OCI-LY3 (cell line): Measurements from ENCODE around the gene TUBG1.
"Not testable (repeated sequence)": the region's sequence is repeated elsewhere in the genome, so short reads cannot be mapped to it uniquely, and the experiment has no call there.

ENCODE experiments used
- H2AFZ ChIP-seq: fragments of 200-600, 300-600 bp; shearing (Covaris generic); 2 replicates; pipeline ENCODE4 v1.6.0; 2014; ENCODE audit warnings: antibody characterized with exemption, low read depth, low read length
- H3K27ac ChIP-seq: fragments of 200-600, 300-600 bp; sonication (generic); 2 replicates; pipeline ENCODE4 v1.5.1; 2014; ENCODE audit warnings: mild to moderate bottlenecking, low read length, moderate library complexity, mixed read lengths
- H3K27me3 ChIP-seq: fragments of 200-600, 300-600 bp; sonication (generic); 2 replicates; pipeline ENCODE4 v1.6.1; 2014; ENCODE audit warnings: low read depth, low read length, mixed read lengths
- H3K36me3 ChIP-seq: fragments of 200-600, 300-600 bp; sonication (generic); replicated peaks from 2 replicates; pipeline ENCODE3; 2014; ENCODE audit warnings: low read depth, low read length, mixed read lengths
- H3K4me1 ChIP-seq: fragments of 300-600, 200-600 bp; sonication (generic); 2 replicates; pipeline ENCODE4 v1.6.1; 2014; ENCODE audit warnings: low read length, mixed read lengths
- H3K4me2 ChIP-seq: fragments of 200-600, 300-600 bp; sonication (generic); 2 replicates; pipeline ENCODE4 v1.6.1; 2014; ENCODE audit warnings: low read length, mixed read lengths
- H3K4me3 ChIP-seq: fragments of 300-600, 200-600 bp; sonication (generic); 2 replicates; pipeline ENCODE4 v1.5.1; 2014; ENCODE audit warnings: antibody characterized with exemption, mild to moderate bottlenecking, low read length, moderate library complexity
- H3K79me2 ChIP-seq: fragments of 300-600, 200-600 bp; shearing (Covaris generic); 2 replicates; pipeline ENCODE4 v1.6.1; 2014; ENCODE audit warnings: mild to moderate bottlenecking, low read length, mixed read lengths
- H3K9ac ChIP-seq: fragments of 300-600, 200-600 bp; shearing (Covaris generic); 2 replicates; pipeline ENCODE4 v1.6.0; 2014; ENCODE audit warnings: mild to moderate bottlenecking, low read length, moderate library complexity
- H3K9me3 ChIP-seq: fragments of 200-600, 300-600 bp; shearing (Covaris generic); 2 replicates; pipeline ENCODE4 v1.6.1; 2014; ENCODE audit warnings: low read length, mixed read lengths; ENCODE audit not compliant: insufficient read depth
- H4K20me1 ChIP-seq: fragments of 200-600, 300-600 bp; sonication (generic); 2 replicates; pipeline ENCODE4 v1.6.1; 2016; ENCODE audit warnings: low read length, mixed read lengths; ENCODE audit not compliant: insufficient read depth
- EZH2phosphoT487 ChIP-seq: fragments of 200-600 bp; shearing (Covaris generic); IDR thresholded peaks from 2 replicates; pipeline ENCODE4 v1.6.1; 2018; ENCODE audit warnings: antibody characterized with exemption, mixed run types, low read depth
- TF ChIP-seq, protein P1 (sequence below): fragments of 200-600, 300-600 bp; sonication (generic); IDR thresholded peaks from 2 replicates; pipeline ENCODE4 v1.5.1; 2014; ENCODE audit warnings: antibody characterized with exemption, low read length, low read depth

TUBG1 gene

DNA sequence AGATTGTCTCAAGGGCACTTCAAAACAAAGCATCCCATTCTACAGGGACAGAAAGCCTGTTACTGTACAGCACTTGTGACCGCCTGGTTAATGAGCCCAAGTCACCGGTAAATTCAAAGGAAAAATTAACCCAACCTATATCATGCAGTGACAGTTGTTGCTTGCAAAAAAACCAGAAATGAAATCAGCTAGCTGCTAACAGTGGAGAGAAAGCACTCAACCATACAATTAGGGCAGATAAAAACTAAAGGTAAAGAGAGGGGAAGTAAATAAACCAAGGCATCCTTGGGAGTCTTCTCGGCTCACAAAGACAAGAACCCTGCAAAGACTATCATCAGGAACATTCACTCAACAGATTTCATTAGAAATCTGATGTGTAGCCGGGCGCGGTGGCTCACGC lies 6.2 kb upstream of the TUBG1 start:
- no peak for TF ChIP-seq EZH2phosphoT487
- TF ChIP-seq, protein P1, sequence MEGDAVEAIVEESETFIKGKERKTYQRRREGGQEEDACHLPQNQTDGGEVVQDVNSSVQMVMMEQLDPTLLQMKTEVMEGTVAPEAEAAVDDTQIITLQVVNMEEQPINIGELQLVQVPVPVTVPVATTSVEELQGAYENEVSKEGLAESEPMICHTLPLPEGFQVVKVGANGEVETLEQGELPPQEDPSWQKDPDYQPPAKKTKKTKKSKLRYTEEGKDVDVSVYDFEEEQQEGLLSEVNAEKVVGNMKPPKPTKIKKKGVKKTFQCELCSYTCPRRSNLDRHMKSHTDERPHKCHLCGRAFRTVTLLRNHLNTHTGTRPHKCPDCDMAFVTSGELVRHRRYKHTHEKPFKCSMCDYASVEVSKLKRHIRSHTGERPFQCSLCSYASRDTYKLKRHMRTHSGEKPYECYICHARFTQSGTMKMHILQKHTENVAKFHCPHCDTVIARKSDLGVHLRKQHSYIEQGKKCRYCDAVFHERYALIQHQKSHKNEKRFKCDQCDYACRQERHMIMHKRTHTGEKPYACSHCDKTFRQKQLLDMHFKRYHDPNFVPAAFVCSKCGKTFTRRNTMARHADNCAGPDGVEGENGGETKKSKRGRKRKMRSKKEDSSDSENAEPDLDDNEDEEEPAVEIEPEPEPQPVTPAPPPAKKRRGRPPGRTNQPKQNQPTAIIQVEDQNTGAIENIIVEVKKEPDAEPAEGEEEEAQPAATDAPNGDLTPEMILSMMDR = no peak
- H3K79me2 ChIP-seq = peaks cover 65% of the 10 kb centered on the region
- peaks cover 2% of the 10 kb centered on the region for H3K36me3 ChIP-seq
- no peak overlapping the region for H2AFZ ChIP-seq
- H3K4me3 ChIP-seq = peak overlapping the region; percentile 9
- H4K20me1 ChIP-seq = peaks cover 19% of the 10 kb centered on the region; the same call in 1 of the 2 replicates
- peak overlapping the region; percentile 38 for H3K4me2 ChIP-seq
- no peak overlapping the region for H3K9ac ChIP-seq
- no peaks in the 10 kb centered on the region for H3K9me3 ChIP-seq
- no peak overlapping the region for H3K27ac ChIP-seq
- H3K27me3 ChIP-seq = no peaks in the 10 kb centered on the region
- H3K4me1 ChIP-seq = peaks cover 15% of the 10 kb centered on the region

DNA sequence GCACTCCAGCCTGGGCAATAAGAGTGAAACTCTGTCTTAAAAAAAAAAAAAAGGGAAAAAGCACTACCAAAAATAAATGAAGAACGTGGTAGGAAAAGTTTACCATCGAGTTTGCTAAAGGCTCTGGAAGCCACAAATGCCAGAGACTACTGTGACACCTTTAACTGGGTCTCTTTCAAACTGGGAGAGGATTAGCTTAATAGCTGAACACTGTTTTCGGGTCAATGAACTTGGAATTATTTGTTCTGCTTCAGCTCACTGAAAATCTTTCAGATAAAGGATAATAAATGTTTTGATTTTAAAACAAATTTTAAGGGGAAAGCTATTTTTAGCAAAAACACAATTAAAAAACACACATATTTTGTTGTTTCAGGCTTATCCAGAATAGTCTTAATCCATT lies 1.7 kb upstream of the TUBG1 start:
- H3K79me2 ChIP-seq = peaks cover 66% of the 10 kb centered on the region
- H3K4me1 ChIP-seq = peaks cover 19% of the 10 kb centered on the region
- no peaks in the 10 kb centered on the region for H3K27me3 ChIP-seq
- no peak overlapping the region for H3K27ac ChIP-seq
- H3K9ac ChIP-seq = peak overlapping the region; percentile 77
- TF ChIP-seq, protein P1 = no peak
- no peak for TF ChIP-seq EZH2phosphoT487
- no peak overlapping the region for H2AFZ ChIP-seq
- peaks cover 12% of the 10 kb centered on the region for H3K36me3 ChIP-seq
- H4K20me1 ChIP-seq = peaks cover 18% of the 10 kb centered on the region; the same call in 1 of the 2 replicates
- H3K4me2 ChIP-seq = peak overlapping the region; percentile 97
- H3K9me3 ChIP-seq = no peaks in the 10 kb centered on the region
- H3K4me3 ChIP-seq = peak overlapping the region; percentile 88

DNA sequence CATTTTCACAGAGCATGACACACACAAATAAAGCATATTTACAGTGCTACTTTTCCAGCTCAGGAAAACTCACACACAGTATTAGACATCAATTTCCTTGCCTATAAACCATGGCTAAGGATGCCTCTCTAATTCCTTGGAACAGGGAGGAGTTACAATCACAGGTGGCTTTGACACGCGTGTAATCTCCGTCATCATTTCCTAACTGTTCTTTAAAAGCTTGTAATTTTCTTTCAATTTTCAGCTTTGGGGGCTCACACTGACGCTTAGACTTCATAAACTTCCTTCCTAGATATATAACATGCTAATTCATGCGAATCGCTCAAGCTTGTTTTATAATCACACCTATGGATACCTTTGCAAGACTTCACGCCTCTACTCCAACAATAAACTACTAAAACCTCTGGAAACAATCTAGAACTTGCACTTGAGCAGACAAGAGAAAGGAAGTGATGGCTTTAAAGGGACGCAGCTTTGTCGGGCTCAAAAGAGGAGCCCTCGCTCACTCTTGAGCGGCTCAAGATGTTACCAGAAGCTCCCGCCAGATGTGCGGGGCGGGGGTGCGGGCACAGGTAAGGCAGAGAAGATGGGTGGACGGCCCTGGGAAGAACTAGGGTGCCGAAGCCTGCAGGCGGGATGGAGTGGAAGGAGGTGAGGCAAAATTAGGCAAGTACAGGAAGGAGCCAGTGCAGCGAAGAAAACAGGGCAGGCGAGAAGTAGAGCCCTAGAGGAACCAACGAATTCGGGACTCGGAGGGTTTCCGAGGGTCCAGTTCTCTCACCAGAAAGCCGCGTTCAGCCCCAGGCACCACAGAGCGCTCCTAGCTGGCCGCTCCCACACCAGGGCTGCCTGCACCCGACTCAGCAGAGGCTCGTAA lies 940 bp upstream of the TUBG1 start:
- peak overlapping the region; percentile 97 for H3K4me2 ChIP-seq
- peaks cover 58% of the 10 kb centered on the region for H3K79me2 ChIP-seq
- peaks cover 12% of the 10 kb centered on the region; the same call in 1 of the 2 replicates for H4K20me1 ChIP-seq
- no peaks in the 10 kb centered on the region for H3K27me3 ChIP-seq
- H3K4me3 ChIP-seq = peak overlapping the region; percentile 88
- peak overlapping the region; percentile 77 for H3K9ac ChIP-seq
- H3K4me1 ChIP-seq = peaks cover 11% of the 10 kb centered on the region
- TF ChIP-seq EZH2phosphoT487 = no peak
- TF ChIP-seq, protein P1 = no peak
- H3K36me3 ChIP-seq = peaks cover 11% of the 10 kb centered on the region
- no peaks in the 10 kb centered on the region for H3K9me3 ChIP-seq
- peak overlapping the region; percentile 5; the same call in 1 of the 2 replicates for H2AFZ ChIP-seq
- H3K27ac ChIP-seq = peak overlapping the region; percentile 55

DNA sequence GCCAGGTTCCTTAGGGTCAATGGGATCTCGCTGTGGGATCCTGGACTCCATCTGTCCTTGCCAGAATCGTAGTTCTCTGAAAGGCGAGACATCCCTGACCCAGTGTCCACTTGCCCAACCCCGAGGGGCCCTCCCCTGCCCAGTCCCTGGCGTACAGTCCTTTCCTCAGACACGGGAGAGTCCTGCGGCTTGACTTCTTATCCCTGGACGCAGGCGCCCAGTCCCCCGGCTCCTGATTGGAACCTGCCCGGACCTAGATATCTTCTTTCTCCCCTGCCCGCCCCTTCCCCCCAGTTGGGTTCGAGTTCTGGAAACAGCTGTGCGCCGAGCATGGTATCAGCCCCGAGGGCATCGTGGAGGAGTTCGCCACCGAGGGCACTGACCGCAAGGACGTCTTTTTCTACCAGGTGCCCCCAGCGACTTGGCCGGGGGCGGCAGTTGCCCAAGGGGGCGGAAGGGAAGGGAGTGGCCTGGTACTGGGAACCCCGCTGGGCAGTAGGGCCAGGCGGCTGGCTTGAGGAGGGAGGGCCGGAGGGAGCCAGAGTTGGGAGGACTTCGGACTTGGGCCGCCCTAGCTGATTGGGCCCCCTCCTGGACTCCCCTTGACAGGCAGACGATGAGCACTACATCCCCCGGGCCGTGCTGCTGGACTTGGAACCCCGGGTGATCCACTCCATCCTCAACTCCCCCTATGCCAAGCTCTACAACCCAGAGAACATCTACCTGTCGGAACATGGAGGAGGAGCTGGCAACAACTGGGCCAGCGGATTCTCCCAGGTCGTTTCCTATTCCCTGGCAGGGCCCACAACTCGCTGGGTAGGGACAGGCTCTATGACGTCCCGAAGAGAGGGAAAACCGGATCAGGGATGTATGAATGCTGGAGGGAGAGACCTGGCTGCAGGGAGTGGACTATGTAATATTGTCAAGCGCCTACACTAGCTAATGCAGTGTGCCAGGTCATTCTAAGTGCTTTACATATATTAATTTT lies 625 bp downstream of the TUBG1 start:
- H2AFZ ChIP-seq, H3K27me3 ChIP-seq, H3K9me3 ChIP-seq, H4K20me1 ChIP-seq: not testable (repeated sequence)
- peaks cover 48% of the 10 kb centered on the region for H3K79me2 ChIP-seq
- peaks cover 11% of the 10 kb centered on the region for H3K4me1 ChIP-seq
- H3K9ac ChIP-seq = peak overlapping the region; percentile 91
- H3K27ac ChIP-seq = peak overlapping the region; percentile 21; the same call in 1 of the 2 replicates
- H3K4me3 ChIP-seq = peak overlapping the region; percentile 88
- peak overlapping the region; percentile 69 for H3K4me2 ChIP-seq
- peaks cover 16% of the 10 kb centered on the region for H3K36me3 ChIP-seq
